Keratinocyte (primary cell): ENCODE data around the gene PPP5C. TPM values are rescaled to one million over a fixed set of nuclear protein-coding genes. Genes with fewer than 3 reads are reported as not detected.

Source experiments
- DNase-seq: peaks from one replicate; pipeline ENCODE4 v3.0.0-alpha.2; 2011; ENCODE audit warnings: low read depth, missing footprints, low spot score
- FAIRE-seq: peaks from 2 replicates; lab custom pipeline; 2011; peaks lifted over from hg19 to GRCh38; lab: Jason Lieb, UNC
- H2AFZ ChIP-seq: 2 replicates; pipeline ENCODE4 v1.6.0; 2012; ENCODE audit warnings: low read length, control low read depth, inconsistent platforms; ENCODE audit not compliant: control insufficient read depth
- H3K27ac ChIP-seq: 2 replicates; pipeline ENCODE4 v1.5.1; 2011; ENCODE audit warnings: low read length; ENCODE audit not compliant: control insufficient read depth, insufficient read depth
- H3K27me3 ChIP-seq: 3 replicates; pipeline ENCODE4 v1.6.0; 2011; ENCODE audit warnings: low read length; ENCODE audit not compliant: control insufficient read depth, insufficient read depth; ENCODE audit errors: extremely low read depth
- H3K36me3 ChIP-seq, 2 experiments: 2 replicates in 1 of 2; 3 replicates in 1 of 2; pipeline ENCODE4 v1.5.1; 2011; ENCODE audit warnings: low read length in 2 of 2, mild to moderate bottlenecking in 1 of 2; ENCODE audit not compliant: control insufficient read depth in 2 of 2, insufficient read depth in 2 of 2; ENCODE audit errors: extremely low read depth in 1 of 2
- H3K4me1 ChIP-seq: 3 replicates; pipeline ENCODE4 v1.5.1; 2011; ENCODE audit warnings: low read length; ENCODE audit not compliant: control insufficient read depth, insufficient read depth; ENCODE audit errors: extremely low read depth
- H3K4me2 ChIP-seq: 3 replicates; pipeline ENCODE4 v1.6.0; 2011; ENCODE audit warnings: low read depth, low read length; ENCODE audit not compliant: control insufficient read depth, insufficient read depth; ENCODE audit errors: extremely low read depth
- H3K4me3 ChIP-seq, 3 experiments: fragments of 200-600 bp in 1 of 3; sonication (generic) in 1 of 3; 2 replicates in 2 of 3; 3 replicates in 1 of 3; pipeline ENCODE4 v1.5.1; 2011 to 2016; ENCODE audit warnings: low read length in 3 of 3, mild to moderate bottlenecking in 3 of 3, control low read depth in 2 of 3, inconsistent platforms in 1 of 3, low read depth in 1 of 3, mixed read lengths in 1 of 3, mixed run types in 1 of 3, moderate library complexity in 1 of 3; ENCODE audit not compliant: control insufficient read depth in 2 of 3, insufficient read depth in 2 of 3; ENCODE audit errors: extremely low read depth in 1 of 3
- H3K79me2 ChIP-seq: 2 replicates; pipeline ENCODE4 v1.6.0; 2012; ENCODE audit warnings: low read length; ENCODE audit not compliant: control insufficient read depth, insufficient read depth
- H3K9ac ChIP-seq: 3 replicates; pipeline ENCODE4 v1.6.0; 2011; ENCODE audit warnings: low read length; ENCODE audit not compliant: control insufficient read depth, insufficient read depth; ENCODE audit errors: extremely low read depth
- H3K9me1 ChIP-seq: 3 replicates; pipeline ENCODE4 v1.6.0; 2011; ENCODE audit warnings: low read length; ENCODE audit not compliant: control insufficient read depth, insufficient read depth; ENCODE audit errors: extremely low read depth
- H3K9me3 ChIP-seq: 2 replicates; pipeline ENCODE4 v1.5.1; 2012; ENCODE audit warnings: low read depth, low read length; ENCODE audit not compliant: control insufficient read depth
- H4K20me1 ChIP-seq: 3 replicates; pipeline ENCODE4 v1.6.0; 2011; ENCODE audit warnings: low read length; ENCODE audit not compliant: control insufficient read depth, insufficient read depth; ENCODE audit errors: extremely low read depth
- EZH2 ChIP-seq: IDR thresholded peaks from one replicate; pipeline ENCODE4 v1.6.1; 2012; ENCODE audit warnings: inconsistent platforms, mild to moderate bottlenecking, low read length, moderate library complexity
- dilution Hi-C: fragments of 300-500 bp; cut with MboI; formaldehyde crosslinking; loops from one replicate; pipeline ENCODE4 v1.7.0; 2020; ENCODE audit warnings: low sequenced_read_pairs; ENCODE audit not compliant: extremely low pct_ligation_motif_present
- polyA plus RNA-seq, 5 experiments: library from polyadenylated mRNA; depleted of rRNA in 3 of 5; stranded (reverse) in 3 of 5; stranded (forward) in 1 of 5; unstranded in 1 of 5; fragments of >200 nt; gene quantifications; 1 replicate in 1 of 5; 2 replicates in 3 of 5; 3 replicates in 1 of 5; pipeline versions ENCODE4 v1.2.1 to v1.2.3, GENCODE V29; 2011 to 2012; ENCODE audit warnings: missing spikeins in 2 of 5, low read depth in 1 of 5, low replicate concordance in 1 of 5
- TF ChIP-seq, protein P1 (sequence below), 3 experiments: IDR thresholded peaks in 1 of 3; conservative IDR thresholded peaks in 1 of 3; optimal IDR thresholded peaks in 1 of 3; 2 replicates in 2 of 3; 3 replicates in 1 of 3; pipeline versions ENCODE3 to v1.5.1; 2011; ENCODE audit warnings: low read length in 3 of 3, mild to moderate bottlenecking in 3 of 3, moderate library complexity in 2 of 3, control low read depth in 1 of 3, inconsistent platforms in 1 of 3; ENCODE audit not compliant: insufficient read depth in 2 of 3; ENCODE audit errors: extremely low read depth in 1 of 3

The PPP5C gene
- polyA plus RNA-seq, 1 donor (not counting 4 experiments of a cell fraction or from before 2014, with no cell fraction given) = 97.5 TPM

DNA sequence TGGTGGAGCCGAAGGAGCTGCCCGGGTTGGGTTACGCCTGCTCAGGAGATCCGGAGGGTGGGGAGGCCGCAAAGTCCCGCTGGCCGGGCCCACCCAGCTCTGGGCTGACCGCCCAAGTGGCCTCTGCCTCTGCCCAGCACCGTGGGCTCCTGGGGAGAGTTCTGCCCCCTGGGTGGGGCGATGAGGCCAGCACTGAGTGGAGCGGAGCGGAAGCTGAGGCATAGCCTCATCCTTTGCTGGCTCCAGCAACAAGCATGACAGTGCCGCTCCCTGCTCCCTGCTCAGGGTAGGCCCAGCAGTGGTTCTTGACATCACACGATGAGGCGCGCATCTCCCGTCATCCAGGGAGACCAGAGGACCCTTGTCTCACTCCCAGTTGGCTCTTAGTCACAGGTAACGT is 44.0 kb downstream of the PPP5C start:
- no peak overlapping the region for H3K4me3 ChIP-seq
- H4K20me1 ChIP-seq = no peaks in the 10 kb centered on the region
- dilution Hi-C loops = no loop called here
- no peak overlapping the region for H3K9ac ChIP-seq
- no peaks in the 10 kb centered on the region for H3K4me1 ChIP-seq
- no peak overlapping the region for H2AFZ ChIP-seq
- peaks cover 28 to 29% of the 10 kb centered on the region in 2 experiments for H3K36me3 ChIP-seq
- FAIRE-seq = no peak
- no peaks in the 10 kb centered on the region for H3K27me3 ChIP-seq
- no peak overlapping the region for H3K4me2 ChIP-seq
- H3K79me2 ChIP-seq = no peaks in the 10 kb centered on the region
- no peak overlapping the region for H3K27ac ChIP-seq
- no peaks in the 10 kb centered on the region for H3K9me1 ChIP-seq
- TF ChIP-seq, protein P1, sequence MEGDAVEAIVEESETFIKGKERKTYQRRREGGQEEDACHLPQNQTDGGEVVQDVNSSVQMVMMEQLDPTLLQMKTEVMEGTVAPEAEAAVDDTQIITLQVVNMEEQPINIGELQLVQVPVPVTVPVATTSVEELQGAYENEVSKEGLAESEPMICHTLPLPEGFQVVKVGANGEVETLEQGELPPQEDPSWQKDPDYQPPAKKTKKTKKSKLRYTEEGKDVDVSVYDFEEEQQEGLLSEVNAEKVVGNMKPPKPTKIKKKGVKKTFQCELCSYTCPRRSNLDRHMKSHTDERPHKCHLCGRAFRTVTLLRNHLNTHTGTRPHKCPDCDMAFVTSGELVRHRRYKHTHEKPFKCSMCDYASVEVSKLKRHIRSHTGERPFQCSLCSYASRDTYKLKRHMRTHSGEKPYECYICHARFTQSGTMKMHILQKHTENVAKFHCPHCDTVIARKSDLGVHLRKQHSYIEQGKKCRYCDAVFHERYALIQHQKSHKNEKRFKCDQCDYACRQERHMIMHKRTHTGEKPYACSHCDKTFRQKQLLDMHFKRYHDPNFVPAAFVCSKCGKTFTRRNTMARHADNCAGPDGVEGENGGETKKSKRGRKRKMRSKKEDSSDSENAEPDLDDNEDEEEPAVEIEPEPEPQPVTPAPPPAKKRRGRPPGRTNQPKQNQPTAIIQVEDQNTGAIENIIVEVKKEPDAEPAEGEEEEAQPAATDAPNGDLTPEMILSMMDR (optimal IDR thresholded peaks at IDR 0.05 in 1 of 3, IDR thresholded peaks at IDR 0.05 in 1 of 3, conservative IDR thresholded peaks at IDR 0.05 in 1 of 3; ENCODE audit: extremely low read depth in 1 of 3, insufficient read depth in 2 of 3, low read length in 3 of 3) = no peak
- no peak for TF ChIP-seq EZH2
- no peak for DNase-seq
- H3K9me3 ChIP-seq = peaks cover 4% of the 10 kb centered on the region

DNA sequence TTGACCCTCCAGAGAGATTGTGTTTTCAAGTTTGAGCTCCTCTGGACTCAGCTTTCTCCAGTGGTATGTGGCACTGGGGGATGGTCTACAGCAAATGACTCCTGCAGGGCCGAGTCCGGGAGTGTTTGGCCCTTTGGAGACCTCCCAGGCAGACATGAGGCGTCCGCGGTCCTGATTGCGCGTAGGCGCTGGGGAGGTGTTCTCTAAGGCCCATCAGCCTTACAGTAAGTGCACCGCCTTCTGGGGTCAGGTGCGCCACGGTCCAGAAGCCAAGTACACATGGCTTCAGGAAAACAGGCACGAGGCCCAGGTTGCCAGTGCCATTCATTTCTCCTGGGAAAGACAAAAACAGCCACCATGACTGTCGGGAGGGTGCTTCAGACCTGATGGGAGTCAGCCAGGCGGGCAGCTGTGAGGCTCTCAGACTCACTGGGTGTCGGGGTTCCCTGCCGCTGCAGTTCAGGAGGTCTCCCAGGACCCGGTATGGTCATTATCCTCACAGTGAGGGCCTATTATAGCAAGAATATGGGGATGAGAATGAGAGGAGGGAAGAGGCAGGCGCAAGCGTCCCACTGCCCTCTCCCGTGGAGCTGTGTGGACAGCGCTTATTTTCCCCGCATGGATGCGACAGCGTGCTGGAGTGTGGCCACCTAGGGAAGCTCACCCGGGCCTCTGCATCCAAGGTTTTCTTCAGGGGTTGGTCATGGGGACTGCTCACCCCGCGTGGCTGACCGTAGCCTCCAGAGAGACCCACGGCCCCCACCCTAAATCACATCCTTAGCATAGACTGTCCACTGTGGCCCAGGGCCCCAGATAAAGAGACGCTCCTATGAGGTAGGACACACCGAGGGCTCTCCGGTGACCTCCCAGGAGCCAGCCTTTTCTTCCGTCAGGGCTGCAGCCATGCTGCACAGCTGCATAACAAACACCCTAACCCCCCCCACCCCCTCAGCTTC is 44.7 kb downstream of the PPP5C start:
- H4K20me1 ChIP-seq = no peaks in the 10 kb centered on the region
- H3K27ac ChIP-seq = no peak overlapping the region
- H3K4me2 ChIP-seq = no peak overlapping the region
- no peaks in the 10 kb centered on the region for H3K4me1 ChIP-seq
- peaks cover 25 to 28% of the 10 kb centered on the region in 2 experiments for H3K36me3 ChIP-seq
- no peaks in the 10 kb centered on the region for H3K79me2 ChIP-seq
- DNase-seq (no peak), FAIRE-seq (no peak)
- H3K9me1 ChIP-seq = no peaks in the 10 kb centered on the region
- no peak overlapping the region for H2AFZ ChIP-seq
- peaks cover 4% of the 10 kb centered on the region for H3K9me3 ChIP-seq
- dilution Hi-C loops = no loop called here
- no peak overlapping the region for H3K9ac ChIP-seq
- no peaks in the 10 kb centered on the region for H3K27me3 ChIP-seq
- TF ChIP-seq EZH2 = no peak
- TF ChIP-seq, protein P1 (optimal IDR thresholded peaks at IDR 0.05 in 1 of 3, IDR thresholded peaks at IDR 0.05 in 1 of 3, conservative IDR thresholded peaks at IDR 0.05 in 1 of 3; ENCODE audit: extremely low read depth in 1 of 3, insufficient read depth in 2 of 3, low read length in 3 of 3) = no peak
- no peak overlapping the region for H3K4me3 ChIP-seq
